SK-N-SH treated with all-trans-retinoic acid at 6 μM for 48 hours (cell line): ENCODE data around the gene OR13D1.
"Not testable (repeated sequence)": the region's sequence is repeated elsewhere in the genome, so short reads cannot be mapped to it uniquely, and the experiment has no call there.

Experiments used
- ATAC-seq: fragments of 200-7000 bp; cut with Tn5 transposase; 3 replicates; pipeline ENCODE4 v1.9.1; 2020; ENCODE audit warnings: mild to moderate bottlenecking, moderate library complexity
- ARNTL ChIP-seq: fragments of 450-650 bp; formaldehyde crosslinking; IDR thresholded peaks from 2 replicates; pipeline ENCODE4 v1.5.0; 2020; ENCODE audit warnings: low read depth, mild to moderate bottlenecking, moderate library complexity, borderline replicate concordance
- BACH2 ChIP-seq: fragments of 250-450 bp; sonication (Bioruptor Pico); IDR thresholded peaks from 2 replicates; pipeline ENCODE4 v1.9.0; 2021; ENCODE audit warnings: mild to moderate bottlenecking, borderline replicate concordance
- CSDC2 ChIP-seq: fragments of 250-450 bp; sonication (Bioruptor Pico); IDR thresholded peaks from 2 replicates; pipeline ENCODE4 v1.5.0; 2020; ENCODE audit warnings: mild to moderate bottlenecking, moderate library complexity
- CSRNP3 ChIP-seq: fragments of 250-450 bp; sonication (Bioruptor Pico); IDR thresholded peaks from 2 replicates; pipeline ENCODE4 v1.5.1; 2021; ENCODE audit warnings: mild to moderate bottlenecking, moderate library complexity
- ESRRG ChIP-seq: fragments of 250-450 bp; sonication (Bioruptor Pico); IDR thresholded peaks from 2 replicates; pipeline ENCODE4 v1.6.1; 2021; ENCODE audit warnings: mild to moderate bottlenecking
- OSR1 ChIP-seq: fragments of 250-450 bp; sonication (Bioruptor Pico); IDR thresholded peaks from 2 replicates; pipeline ENCODE4 v1.8.0; 2022; ENCODE audit warnings: moderate library complexity, mild to moderate bottlenecking, inconsistent platforms
- PPARA ChIP-seq: fragments of 250-450 bp; sonication (Bioruptor Pico); IDR thresholded peaks from 2 replicates; pipeline ENCODE4 v1.5.0; 2020; ENCODE audit warnings: mild to moderate bottlenecking, borderline replicate concordance
- RARB ChIP-seq: fragments of 250-450 bp; sonication (Bioruptor Pico); IDR thresholded peaks from 2 replicates; pipeline ENCODE4 v1.8.0; 2021; ENCODE audit warnings: mild to moderate bottlenecking, moderate library complexity
- SNAI2 ChIP-seq: fragments of 250-450 bp; sonication (Bioruptor Pico); IDR thresholded peaks from 2 replicates; pipeline ENCODE4 v1.5.0; 2020; ENCODE audit warnings: mild to moderate bottlenecking, moderate library complexity
- TOX ChIP-seq: fragments of 250-450 bp; sonication (Bioruptor Pico); IDR thresholded peaks from 2 replicates; pipeline ENCODE4 v1.8.0; 2021; ENCODE audit warnings: mild to moderate bottlenecking, moderate library complexity, borderline replicate concordance
- ZC3H10 ChIP-seq: fragments of 250-450 bp; sonication (Bioruptor Pico); IDR thresholded peaks from 2 replicates; pipeline ENCODE4 v1.5.1; 2021; ENCODE audit warnings: mild to moderate bottlenecking, moderate library complexity
- ZFP3 ChIP-seq: fragments of 250-450 bp; sonication (Bioruptor Pico); IDR thresholded peaks from 2 replicates; pipeline ENCODE4 v1.5.0; 2020; ENCODE audit warnings: mild to moderate bottlenecking, moderate library complexity
- ZFP30 ChIP-seq: fragments of 450-650 bp; formaldehyde crosslinking; IDR thresholded peaks from 2 replicates; pipeline ENCODE4 v1.5.0; 2022; ENCODE audit warnings: mild to moderate bottlenecking, moderate library complexity
- ZNF565 ChIP-seq: fragments of 450-650 bp; formaldehyde crosslinking; conservative IDR thresholded peaks from 2 replicates; pipeline ENCODE4 v1.5.0; 2020; ENCODE audit warnings: low read depth, mild to moderate bottlenecking, moderate library complexity
- ZNF70 ChIP-seq: fragments of 450-650 bp; formaldehyde crosslinking; IDR thresholded peaks from 2 replicates; pipeline ENCODE4 v1.5.0; 2020; ENCODE audit warnings: mild to moderate bottlenecking, moderate library complexity
- ZNF8 ChIP-seq: fragments of 450-650 bp; formaldehyde crosslinking; IDR thresholded peaks from 2 replicates; pipeline ENCODE4 v1.5.0; 2020; ENCODE audit warnings: mild to moderate bottlenecking, moderate library complexity
- TF ChIP-seq, protein P1 (sequence below): fragments of 250-450 bp; sonication (Bioruptor Pico); IDR thresholded peaks from 2 replicates; pipeline ENCODE4 v1.5.0; 2020; ENCODE audit warnings: mild to moderate bottlenecking, moderate library complexity
- TF ChIP-seq, protein P2 (sequence below): fragments of 250-450 bp; sonication (Bioruptor Pico); IDR thresholded peaks from 2 replicates; pipeline ENCODE4 v1.8.0; 2020; ENCODE audit warnings: mild to moderate bottlenecking, moderate library complexity, borderline replicate concordance
- TF ChIP-seq, protein P3 (sequence below): fragments of 250-450 bp; sonication (Bioruptor Pico); IDR thresholded peaks from 2 replicates; pipeline ENCODE4 v1.5.1; 2020; ENCODE audit warnings: low read depth, mild to moderate bottlenecking, moderate library complexity

Gene OR13D1

DNA sequence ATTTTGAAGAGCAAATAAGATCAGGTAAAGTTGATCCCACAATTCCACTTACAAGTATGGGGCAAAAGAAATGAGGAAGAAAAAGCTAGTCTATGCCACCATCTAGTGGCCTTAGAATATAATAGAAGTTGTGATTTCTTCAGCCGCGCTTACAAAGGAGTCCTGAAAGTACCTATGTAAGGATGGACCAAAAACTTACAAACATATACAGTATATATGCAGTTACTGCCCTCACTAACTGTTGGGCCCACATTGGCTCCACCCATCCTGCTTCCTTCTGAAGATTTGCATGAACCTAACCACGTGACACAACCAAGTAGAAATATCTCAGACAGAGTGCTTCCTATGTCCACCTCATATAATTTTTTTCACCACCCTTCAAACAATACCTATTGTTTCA is 11.7 kb upstream of the OR13D1 start:
- TF ChIP-seq ZNF70 (CRISPR knock-in tag) = no peak
- TF ChIP-seq CSRNP3 (CRISPR knock-in tag) = no peak
- no peak for TF ChIP-seq BACH2
- TF ChIP-seq, protein P1, sequence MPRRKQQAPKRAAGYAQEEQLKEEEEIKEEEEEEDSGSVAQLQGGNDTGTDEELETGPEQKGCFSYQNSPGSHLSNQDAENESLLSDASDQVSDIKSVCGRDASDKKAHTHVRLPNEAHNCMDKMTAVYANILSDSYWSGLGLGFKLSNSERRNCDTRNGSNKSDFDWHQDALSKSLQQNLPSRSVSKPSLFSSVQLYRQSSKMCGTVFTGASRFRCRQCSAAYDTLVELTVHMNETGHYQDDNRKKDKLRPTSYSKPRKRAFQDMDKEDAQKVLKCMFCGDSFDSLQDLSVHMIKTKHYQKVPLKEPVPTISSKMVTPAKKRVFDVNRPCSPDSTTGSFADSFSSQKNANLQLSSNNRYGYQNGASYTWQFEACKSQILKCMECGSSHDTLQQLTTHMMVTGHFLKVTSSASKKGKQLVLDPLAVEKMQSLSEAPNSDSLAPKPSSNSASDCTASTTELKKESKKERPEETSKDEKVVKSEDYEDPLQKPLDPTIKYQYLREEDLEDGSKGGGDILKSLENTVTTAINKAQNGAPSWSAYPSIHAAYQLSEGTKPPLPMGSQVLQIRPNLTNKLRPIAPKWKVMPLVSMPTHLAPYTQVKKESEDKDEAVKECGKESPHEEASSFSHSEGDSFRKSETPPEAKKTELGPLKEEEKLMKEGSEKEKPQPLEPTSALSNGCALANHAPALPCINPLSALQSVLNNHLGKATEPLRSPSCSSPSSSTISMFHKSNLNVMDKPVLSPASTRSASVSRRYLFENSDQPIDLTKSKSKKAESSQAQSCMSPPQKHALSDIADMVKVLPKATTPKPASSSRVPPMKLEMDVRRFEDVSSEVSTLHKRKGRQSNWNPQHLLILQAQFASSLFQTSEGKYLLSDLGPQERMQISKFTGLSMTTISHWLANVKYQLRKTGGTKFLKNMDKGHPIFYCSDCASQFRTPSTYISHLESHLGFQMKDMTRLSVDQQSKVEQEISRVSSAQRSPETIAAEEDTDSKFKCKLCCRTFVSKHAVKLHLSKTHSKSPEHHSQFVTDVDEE = no peak
- no peak for TF ChIP-seq ZNF565
- no peak for TF ChIP-seq PPARA (CRISPR knock-in tag)
- no peak for TF ChIP-seq ARNTL
- TF ChIP-seq TOX = no peak
- no peak for TF ChIP-seq RARB (CRISPR knock-in tag)
- ATAC-seq = peak; percentile 90

GRCh38 chr9:104686081-104686480 is 8.2 kb upstream of the OR13D1 start:
- TF ChIP-seq ZNF8 (CRISPR knock-in tag) = no peak
- TF ChIP-seq ESRRG = no peak
- TF ChIP-seq, all 23 proteins: peak for 0
- ATAC-seq = no peak

- no peak for ATAC-seq
- TF ChIP-seq ESRRG (no peak), ZNF8 (CRISPR knock-in tag) (no peak), ZNF70 (CRISPR knock-in tag) (no peak), ZC3H10 (CRISPR knock-in tag) (no peak), CSDC2 (CRISPR knock-in tag) (no peak), ZFP3 (CRISPR knock-in tag) (no peak), CSRNP3 (CRISPR knock-in tag) (no peak), ARNTL (no peak), BACH2 (no peak), RARB (CRISPR knock-in tag) (no peak), ZFP30 (CRISPR knock-in tag) (no peak), PPARA (CRISPR knock-in tag) (no peak), OSR1 (CRISPR knock-in tag) (no peak), SNAI2 (CRISPR knock-in tag) (no peak), ZNF565 (no peak)
- TF ChIP-seq, protein P1 = no peak
- TF ChIP-seq, protein P2, sequence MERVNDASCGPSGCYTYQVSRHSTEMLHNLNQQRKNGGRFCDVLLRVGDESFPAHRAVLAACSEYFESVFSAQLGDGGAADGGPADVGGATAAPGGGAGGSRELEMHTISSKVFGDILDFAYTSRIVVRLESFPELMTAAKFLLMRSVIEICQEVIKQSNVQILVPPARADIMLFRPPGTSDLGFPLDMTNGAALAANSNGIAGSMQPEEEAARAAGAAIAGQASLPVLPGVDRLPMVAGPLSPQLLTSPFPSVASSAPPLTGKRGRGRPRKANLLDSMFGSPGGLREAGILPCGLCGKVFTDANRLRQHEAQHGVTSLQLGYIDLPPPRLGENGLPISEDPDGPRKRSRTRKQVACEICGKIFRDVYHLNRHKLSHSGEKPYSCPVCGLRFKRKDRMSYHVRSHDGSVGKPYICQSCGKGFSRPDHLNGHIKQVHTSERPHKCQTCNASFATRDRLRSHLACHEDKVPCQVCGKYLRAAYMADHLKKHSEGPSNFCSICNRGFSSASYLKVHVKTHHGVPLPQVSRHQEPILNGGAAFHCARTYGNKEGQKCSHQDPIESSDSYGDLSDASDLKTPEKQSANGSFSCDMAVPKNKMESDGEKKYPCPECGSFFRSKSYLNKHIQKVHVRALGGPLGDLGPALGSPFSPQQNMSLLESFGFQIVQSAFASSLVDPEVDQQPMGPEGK = no peak
- TF ChIP-seq, protein P3, sequence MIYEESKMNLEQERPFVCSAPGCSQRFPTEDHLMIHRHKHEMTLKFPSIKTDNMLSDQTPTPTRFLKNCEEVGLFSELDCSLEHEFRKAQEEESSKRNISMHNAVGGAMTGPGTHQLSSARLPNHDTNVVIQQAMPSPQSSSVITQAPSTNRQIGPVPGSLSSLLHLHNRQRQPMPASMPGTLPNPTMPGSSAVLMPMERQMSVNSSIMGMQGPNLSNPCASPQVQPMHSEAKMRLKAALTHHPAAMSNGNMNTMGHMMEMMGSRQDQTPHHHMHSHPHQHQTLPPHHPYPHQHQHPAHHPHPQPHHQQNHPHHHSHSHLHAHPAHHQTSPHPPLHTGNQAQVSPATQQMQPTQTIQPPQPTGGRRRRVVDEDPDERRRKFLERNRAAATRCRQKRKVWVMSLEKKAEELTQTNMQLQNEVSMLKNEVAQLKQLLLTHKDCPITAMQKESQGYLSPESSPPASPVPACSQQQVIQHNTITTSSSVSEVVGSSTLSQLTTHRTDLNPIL (CRISPR knock-in tag) = no peak
- TF ChIP-seq, all 23 proteins: peak for 0
These were observed 6.0 kb downstream of the OR13D1 start for GRCh38 chr9:104700306-104700705.

- ATAC-seq = not testable (repeated sequence)
These were observed 14.4 kb downstream of the OR13D1 start for GRCh38 chr9:104708737-104709136.
